ENCODE data around the gene GPHA2.

The GPHA2 gene, protein sequence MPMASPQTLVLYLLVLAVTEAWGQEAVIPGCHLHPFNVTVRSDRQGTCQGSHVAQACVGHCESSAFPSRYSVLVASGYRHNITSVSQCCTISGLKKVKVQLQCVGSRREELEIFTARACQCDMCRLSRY

DNA sequence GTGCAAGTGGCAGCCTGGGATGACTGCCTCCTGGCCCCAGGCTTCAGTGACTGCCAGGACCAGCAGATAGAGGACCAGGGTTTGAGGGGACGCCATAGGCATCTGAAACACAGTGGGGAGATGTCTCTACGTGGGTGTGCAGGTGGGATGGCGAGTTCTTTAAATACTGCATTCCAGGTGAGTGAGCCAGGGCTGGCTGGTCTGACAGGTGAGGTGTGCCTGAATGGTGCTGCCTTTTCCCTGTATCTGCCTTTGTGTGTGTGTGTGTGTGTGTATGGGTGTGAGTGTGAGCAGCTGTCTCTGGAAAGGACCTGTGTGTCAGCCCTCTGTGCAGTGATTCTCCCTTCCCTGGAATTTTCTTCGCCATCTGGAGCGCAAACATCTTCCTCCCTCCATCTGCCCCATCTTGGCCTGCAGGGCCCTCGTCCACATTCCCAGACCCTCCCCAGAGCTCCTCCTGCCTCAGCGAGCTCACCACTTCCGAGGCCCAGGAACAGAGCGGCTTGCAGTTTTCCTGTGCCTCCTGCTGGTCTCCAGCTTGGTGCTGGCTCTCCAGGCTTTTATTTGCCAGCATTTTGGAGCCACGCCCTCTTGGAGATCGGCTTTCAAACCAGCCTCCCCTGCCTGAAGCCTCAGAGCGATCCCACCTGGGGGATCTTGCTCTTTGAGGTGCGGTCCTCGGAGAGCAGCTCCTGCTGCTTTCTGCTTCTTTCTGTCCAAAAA lies at the start of gene GPHA2:
GPHA2 (minus strand) TSS at position 535 of the 723 bp plus-strand sequence; CDS start at position 102, 433 bp downstream.
- TF ChIP-seq, protein P1, sequence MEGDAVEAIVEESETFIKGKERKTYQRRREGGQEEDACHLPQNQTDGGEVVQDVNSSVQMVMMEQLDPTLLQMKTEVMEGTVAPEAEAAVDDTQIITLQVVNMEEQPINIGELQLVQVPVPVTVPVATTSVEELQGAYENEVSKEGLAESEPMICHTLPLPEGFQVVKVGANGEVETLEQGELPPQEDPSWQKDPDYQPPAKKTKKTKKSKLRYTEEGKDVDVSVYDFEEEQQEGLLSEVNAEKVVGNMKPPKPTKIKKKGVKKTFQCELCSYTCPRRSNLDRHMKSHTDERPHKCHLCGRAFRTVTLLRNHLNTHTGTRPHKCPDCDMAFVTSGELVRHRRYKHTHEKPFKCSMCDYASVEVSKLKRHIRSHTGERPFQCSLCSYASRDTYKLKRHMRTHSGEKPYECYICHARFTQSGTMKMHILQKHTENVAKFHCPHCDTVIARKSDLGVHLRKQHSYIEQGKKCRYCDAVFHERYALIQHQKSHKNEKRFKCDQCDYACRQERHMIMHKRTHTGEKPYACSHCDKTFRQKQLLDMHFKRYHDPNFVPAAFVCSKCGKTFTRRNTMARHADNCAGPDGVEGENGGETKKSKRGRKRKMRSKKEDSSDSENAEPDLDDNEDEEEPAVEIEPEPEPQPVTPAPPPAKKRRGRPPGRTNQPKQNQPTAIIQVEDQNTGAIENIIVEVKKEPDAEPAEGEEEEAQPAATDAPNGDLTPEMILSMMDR (IDR thresholded peaks at IDR 0.05) = no peak

DNA sequence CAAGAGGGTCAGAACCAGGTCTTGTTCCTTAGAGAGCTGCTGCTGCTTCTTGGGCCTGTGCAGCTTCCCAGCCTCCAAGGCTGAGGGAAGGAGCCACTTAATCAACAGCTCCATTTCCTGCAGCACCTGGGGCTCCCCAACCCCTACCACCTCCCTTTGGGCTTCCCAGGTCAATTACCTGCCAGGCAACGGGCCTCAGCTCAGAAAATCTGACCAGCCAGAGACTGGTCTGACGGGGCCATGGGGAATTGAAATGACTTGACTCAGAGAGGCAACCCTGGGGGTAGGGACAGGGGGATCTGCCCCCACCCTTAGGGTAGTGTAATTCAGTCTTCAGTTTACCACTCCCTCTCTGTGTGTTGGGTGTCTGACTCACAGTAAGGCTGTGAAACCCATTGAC lies 41.0 kb upstream of the GPHA2 start:
- TF ChIP-seq, protein P1 (IDR thresholded peaks at IDR 0.05) = no peak

DNA sequence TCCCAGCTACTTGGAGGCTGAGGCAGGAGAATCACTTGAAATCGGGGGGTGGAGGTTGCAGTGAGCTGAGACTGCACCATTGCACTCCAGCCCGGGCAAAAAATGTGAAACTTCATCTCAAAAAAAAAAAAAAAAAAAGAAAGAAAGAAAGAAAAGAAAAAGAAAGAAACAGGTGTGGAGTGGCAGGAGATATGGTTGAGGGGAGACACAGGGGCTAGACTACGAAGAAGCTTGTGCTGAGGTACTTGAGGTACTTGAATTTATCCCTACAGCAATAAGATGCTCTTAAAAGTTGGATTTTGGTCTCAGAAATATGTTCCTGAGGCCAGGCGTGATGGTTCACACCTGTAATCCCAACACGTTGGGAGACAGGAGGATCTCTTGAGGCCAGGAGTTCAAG lies 38.4 kb upstream of the GPHA2 start:
- TF ChIP-seq, protein P1 (IDR thresholded peaks at IDR 0.05) = no peak

DNA sequence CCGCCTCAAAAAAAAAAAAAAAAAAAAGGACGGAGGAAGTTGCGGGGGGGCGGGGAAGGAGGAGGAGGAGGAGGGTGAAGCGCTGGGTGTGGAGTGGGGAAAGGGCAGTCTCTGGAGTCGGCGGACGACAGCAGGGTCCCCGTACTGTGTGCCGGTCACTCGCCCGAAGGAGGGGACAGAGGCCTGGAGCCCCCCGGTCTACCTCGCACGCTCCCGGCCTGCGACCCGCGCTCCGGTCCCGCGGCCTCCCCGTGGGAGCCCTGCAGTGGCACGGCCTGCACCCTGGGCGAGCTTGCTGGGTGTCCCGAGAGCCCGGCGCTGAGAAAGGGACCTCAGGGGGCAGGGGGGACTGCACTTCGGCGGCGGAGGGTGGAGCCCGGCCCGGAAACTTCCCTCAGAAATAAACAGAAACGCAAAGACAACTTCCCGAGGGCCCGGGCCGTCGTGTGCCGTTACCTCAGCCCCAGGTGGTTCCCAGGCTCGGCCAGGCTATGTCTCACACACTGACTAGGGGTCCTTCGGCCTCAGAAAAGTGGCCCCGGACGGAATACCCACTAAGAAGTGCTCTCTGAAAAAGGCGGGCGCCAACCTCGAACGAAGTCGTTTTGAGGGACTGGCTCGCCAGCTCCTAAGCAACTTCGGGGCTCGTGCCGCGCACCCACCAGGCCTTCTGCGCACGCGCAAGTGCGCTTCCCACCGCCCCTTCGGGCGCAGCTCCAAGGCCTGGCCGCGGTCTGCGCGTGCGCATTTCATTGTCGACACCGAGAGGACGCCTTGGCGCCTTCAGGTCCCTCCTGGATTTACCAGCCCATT lies 35.9 kb upstream of the GPHA2 start, which contains the start of gene MAJIN:
MAJIN (minus strand) TSS at position 688 of the 813 bp plus-strand sequence. CDS start 12,703 bp downstream, outside the sequence.
- TF ChIP-seq, protein P1 (IDR thresholded peaks at IDR 0.05) = no peak

DNA sequence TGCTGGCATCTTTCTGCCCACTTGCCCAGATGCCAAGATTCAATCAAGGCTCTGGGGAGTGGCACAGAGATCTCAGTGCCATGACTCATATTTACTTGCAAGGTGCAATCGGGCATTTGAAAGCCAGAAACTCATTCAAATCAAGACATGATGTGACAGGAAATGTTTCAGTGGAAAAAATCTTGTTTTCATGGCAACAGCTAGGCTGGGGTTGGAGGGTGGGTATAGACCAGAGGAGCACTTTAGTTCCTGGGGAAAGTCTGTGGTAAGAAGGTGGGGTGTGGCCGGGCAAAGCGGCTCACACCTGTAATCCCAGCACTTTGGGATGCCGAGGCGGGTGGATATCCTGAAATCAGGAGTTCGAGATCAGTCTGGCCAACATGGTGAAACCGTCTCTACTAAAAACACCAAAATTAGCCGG lies 35.0 kb upstream of the GPHA2 start:
- TF ChIP-seq, protein P1 (IDR thresholded peaks at IDR 0.05) = no peak

DNA sequence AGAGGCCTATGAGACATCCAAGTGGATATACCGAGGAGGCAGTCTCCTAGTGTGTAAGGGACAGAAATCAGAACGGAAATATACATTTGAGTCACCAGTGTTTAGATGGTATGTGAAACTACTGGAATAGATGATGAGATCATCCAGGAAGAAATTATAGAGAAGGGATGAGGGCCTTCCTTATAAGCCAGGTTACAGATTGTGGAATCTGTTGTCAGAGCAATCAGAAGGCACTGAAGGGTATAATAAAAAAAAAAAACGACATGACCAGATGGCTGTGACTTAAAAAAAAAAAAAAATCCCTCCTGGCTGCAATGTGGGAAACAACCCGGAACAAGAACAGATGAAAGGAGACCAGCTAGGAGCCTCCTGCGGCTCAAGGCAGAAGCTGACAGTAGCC lies 33.5 kb upstream of the GPHA2 start:
- TF ChIP-seq, protein P1 (IDR thresholded peaks at IDR 0.05) = no peak

DNA sequence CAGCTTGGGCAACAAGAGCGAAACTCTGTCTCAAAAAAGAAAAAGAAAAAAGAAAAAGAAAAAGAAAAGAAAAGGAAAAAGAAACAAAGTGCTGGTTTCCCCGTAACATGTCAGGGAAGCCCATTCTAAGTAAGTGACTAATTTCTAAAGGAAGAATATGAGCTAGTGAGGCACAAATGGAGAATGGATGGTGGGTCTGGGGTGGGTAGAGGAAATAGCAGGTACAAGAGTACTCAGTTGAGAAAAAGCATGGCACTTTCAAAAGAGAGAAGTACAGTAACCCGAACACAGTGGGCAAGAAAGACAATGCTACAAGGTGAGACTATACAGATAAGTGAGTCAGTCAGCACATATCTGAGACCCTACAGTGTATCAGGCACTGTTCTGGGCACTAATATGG lies 31.7 kb upstream of the GPHA2 start:
- TF ChIP-seq, protein P1 (IDR thresholded peaks at IDR 0.05) = no peak

Data from LNCAP (cell line).